OCI-LY7 (cell line): ENCODE data around the gene RMND5A.
"Not testable (repeated sequence)": the region's sequence is repeated elsewhere in the genome, so short reads cannot be mapped to it uniquely, and the experiment has no call there.

ENCODE experiments used
- EZH2phosphoT487 ChIP-seq: fragments of 200-600 bp; sonication (generic); IDR thresholded peaks from 2 replicates; pipeline ENCODE4 v1.6.1; 2018; ENCODE audit warnings: low read depth, borderline replicate concordance, mild to moderate bottlenecking, mixed run types, antibody characterized with exemption, low read length, moderate library complexity, mixed read lengths
- TF ChIP-seq, protein P1 (sequence below): fragments of 200-600 bp; sonication (generic); conservative IDR thresholded peaks from 2 replicates; pipeline ENCODE4 v1.5.1; 2014; ENCODE audit warnings: mild to moderate bottlenecking, antibody characterized with exemption, low read length, moderate library complexity, mixed read lengths

DNA sequence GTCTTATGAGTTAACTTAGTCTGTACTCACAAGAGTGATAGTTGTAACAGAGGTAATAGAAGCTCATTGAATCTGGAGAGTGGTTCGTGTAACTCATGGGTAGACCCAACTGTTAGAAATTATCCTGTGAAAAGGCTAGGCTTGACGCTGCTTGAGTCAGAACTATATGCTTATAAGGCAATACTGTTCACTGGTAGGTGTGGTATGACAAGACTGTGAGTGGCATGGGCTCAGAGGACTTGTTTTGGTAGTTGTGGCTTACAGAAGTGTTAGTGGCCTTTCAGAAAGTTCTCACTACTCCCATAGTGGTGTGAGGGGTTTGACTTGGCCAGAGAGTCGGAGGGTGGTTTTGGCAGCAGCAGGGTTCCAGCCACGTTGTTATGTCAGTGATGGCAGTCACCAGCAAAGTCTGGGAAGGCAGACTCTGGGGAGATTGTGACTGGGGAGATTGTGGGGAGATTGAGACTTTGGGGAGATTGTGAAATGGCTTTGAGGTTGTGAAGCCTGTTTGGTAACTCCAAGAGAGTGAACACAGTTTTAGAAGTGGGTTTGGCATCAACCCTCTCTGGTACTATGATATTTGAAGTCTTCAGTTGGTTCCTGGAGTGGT lies 21.9 kb downstream of the RMND5A start:
- TF ChIP-seq, protein P1, sequence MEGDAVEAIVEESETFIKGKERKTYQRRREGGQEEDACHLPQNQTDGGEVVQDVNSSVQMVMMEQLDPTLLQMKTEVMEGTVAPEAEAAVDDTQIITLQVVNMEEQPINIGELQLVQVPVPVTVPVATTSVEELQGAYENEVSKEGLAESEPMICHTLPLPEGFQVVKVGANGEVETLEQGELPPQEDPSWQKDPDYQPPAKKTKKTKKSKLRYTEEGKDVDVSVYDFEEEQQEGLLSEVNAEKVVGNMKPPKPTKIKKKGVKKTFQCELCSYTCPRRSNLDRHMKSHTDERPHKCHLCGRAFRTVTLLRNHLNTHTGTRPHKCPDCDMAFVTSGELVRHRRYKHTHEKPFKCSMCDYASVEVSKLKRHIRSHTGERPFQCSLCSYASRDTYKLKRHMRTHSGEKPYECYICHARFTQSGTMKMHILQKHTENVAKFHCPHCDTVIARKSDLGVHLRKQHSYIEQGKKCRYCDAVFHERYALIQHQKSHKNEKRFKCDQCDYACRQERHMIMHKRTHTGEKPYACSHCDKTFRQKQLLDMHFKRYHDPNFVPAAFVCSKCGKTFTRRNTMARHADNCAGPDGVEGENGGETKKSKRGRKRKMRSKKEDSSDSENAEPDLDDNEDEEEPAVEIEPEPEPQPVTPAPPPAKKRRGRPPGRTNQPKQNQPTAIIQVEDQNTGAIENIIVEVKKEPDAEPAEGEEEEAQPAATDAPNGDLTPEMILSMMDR: not testable (repeated sequence)
- TF ChIP-seq EZH2phosphoT487: not testable (repeated sequence)
